WI38 (cell line): ENCODE data around the gene PKIG.

Source experiments
- H3K4me3 ChIP-seq: 2 replicates; pipeline ENCODE4 v1.5.1; 2011; ENCODE audit warnings: low read depth, mild to moderate bottlenecking, control low read depth, low read length
- CTCF ChIP-seq: IDR thresholded peaks from 2 replicates; pipeline ENCODE4 v1.5.1; 2012; ENCODE audit warnings: low read depth, mild to moderate bottlenecking, control low read depth, low read length

Gene PKIG

DNA sequence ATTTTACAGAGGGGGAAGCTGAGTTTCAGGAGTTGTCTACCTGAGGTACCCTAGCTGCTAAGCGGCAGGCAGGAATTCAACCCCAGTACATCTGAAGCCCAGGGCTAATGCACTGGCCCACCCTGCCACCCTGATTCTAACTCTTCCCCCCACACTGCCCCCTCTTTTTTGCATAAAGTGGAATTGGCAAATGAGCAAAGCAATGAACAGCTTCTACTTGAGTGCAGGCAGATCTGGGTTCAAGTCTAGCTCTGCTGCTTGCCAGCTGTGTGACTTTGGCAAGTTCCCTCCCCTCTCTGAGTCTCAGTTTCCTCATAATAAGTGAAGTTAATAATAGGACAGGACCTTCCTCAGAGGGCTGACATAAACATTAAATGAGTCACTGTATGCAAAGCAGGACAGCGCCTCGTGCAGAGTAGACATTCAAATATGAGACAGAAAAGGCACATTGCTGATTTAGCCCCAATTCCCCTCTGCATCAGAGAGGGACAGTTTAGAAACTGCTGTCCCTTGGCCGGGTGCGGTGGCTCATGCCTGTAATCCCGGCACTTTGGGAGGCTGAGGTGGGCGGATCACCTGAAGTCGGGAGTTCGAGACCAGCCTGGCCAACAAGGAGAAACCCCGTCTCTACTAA is 64.4 kb downstream of the PKIG start:
- no peak overlapping the region for H3K4me3 ChIP-seq
- TF ChIP-seq CTCF, result no peak

DNA sequence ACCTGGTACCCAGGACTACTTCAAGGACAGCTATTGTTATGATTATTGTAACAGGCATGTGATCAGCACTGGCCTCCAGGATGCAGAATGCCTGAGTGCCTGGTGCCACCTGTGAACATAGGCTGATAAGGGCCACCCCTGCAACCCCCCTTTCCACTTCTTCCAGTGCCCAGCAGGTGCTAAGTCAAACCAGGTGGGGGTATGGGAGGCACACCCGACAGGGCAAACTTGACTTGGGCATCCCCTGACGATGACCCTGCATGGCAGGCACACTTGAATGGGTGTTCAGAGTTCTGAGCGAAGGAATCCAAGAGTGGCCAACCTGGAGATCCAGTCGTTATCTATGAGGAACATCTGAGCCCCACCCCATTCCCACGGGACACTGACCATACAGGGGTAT is 65.7 kb downstream of the PKIG start:
- TF ChIP-seq CTCF, result no peak
- H3K4me3 ChIP-seq, result no peak overlapping the region

DNA sequence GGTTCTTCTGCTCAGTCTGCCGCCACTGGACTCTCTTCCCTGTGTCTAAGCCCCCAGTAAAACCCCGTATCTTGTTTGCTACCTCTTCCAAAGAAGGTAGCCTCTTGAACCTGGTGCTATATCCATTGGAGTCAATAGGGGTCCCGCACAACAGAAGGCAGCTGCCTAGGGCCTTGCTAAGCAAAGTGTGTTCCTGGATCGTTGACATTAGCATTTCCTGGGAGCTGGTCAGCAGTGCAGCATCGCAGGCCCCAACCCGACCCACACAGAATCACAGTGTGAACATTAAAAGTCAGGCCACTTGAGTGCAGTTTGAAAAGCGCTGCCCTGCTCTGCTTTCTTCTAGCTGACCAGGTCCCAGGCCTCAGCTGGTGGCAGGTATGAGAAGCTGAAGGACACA is 66.2 kb downstream of the PKIG start:
- no peak overlapping the region for H3K4me3 ChIP-seq
- no peak for TF ChIP-seq CTCF

DNA sequence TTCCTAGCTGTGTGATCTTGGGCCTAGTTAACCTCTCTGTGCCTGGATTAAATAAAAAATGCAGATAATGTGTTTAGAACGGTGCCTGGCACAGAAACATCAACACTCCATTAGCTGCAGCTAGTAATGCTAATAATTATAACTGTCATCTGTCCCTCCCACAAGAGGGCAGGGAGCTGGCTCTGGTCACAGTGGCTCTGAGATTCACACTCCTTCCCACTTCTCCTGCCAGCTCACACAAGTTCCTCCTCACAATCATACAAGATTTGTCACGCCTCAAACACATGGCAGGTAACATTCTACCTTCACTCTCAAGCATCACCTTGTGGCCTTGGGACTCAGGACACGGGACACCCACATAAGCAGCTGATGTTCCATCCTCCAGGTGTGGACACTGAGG is 66.7 kb downstream of the PKIG start:
- TF ChIP-seq CTCF, result no peak
- no peak overlapping the region for H3K4me3 ChIP-seq

DNA sequence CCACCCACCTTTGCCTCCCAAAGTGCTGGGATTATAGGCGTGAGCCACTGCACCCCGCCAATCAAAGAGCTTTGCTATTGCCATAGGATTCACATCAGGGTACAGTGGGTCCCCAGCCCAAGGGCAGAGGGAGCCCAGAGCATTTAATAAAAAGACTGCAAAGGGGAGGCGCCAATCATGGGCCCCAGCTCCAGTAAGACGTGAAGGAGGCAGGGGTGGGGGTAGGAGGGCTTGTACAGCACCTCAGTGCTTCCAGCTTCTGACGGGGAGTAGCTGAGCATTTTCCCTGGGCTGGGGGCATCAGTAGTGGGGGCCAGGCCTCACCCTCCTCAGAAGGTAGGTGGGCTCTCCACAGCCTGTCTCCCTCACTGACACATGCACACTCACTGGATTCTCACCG is 67.6 kb downstream of the PKIG start:
- H3K4me3 ChIP-seq, result no peak overlapping the region
- no peak for TF ChIP-seq CTCF

DNA sequence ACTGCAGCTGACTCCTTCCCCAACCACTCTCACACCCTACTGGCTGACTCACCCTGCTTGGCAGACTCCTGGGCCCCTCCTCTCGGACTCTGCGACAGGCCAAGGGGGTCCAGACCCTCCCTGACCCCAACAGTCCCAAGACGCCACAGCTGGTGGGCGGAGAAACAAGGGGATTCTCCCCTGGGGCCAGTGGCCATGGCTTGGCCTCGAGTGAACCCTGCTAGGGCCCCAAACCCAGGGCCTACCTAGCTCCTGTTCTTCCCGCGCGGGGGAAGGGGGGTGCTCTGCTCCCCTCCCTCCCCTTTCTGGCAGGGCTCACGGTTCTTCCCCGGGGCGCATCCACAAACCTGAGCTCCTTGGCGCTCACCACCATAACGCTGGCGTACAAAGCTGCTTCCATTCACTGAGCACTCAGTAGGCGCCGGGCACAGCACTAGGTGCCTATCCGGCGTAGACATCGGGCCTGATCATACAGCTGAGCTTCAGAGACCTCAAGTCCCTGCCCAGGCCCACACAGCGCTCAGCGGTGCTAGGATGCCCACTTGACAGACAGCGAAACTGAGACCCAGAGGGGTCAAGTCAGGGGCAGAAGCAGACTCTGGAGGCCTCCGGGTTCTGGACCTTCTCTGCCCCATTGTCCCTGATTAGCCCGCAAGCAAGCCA is 68.5 kb downstream of the PKIG start:
- H3K4me3 ChIP-seq, result peak overlapping the region; percentile 73
- TF ChIP-seq CTCF, result no peak

DNA sequence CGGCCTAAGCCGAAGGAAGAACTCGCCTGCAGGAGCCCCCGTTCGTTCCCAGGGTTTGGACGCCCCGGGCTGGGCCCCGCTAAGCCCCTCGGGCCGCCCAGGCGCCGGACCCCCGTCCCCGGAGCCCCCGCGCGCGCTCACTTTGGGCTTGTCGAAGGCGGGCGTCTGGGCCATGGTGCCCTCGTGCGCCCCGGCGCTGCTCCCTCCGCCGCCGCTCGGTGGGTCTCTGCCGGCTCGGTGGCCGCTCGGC is 69.0 kb downstream of the PKIG start:
- no peak for TF ChIP-seq CTCF
- H3K4me3 ChIP-seq, result peak overlapping the region; percentile 73
